Ishikawa (cell line): ENCODE measurements around the gene TRIM54.
A peak's percentile ranks its signal among the peaks of the same experiment; 100 is the strongest.

ENCODE experiments used
- CEBPB ChIP-seq: IDR thresholded peaks from 2 replicates; pipeline ENCODE4 v1.6.1; 2012
- CREB1 ChIP-seq: IDR thresholded peaks from 2 replicates; pipeline ENCODE4 v1.6.1; 2012; ENCODE audit warnings: low read depth
- EGR1 ChIP-seq: IDR thresholded peaks from 2 replicates; pipeline ENCODE4 v1.6.1; 2012
- EP300 ChIP-seq: IDR thresholded peaks from 2 replicates; pipeline ENCODE4 v1.6.1; 2012; ENCODE audit warnings: borderline replicate concordance
- FOXM1 ChIP-seq: IDR thresholded peaks from 2 replicates; pipeline ENCODE4 v1.6.1; 2012; ENCODE audit warnings: low read depth, borderline replicate concordance
- NFIC ChIP-seq: IDR thresholded peaks from 2 replicates; pipeline ENCODE4 v1.6.1; 2012
- RAD21 ChIP-seq: IDR thresholded peaks from 2 replicates; pipeline ENCODE4 v1.6.1; 2012; ENCODE audit warnings: low read depth
- TAF1 ChIP-seq: IDR thresholded peaks from 2 replicates; pipeline ENCODE4 v1.6.1; 2012; ENCODE audit warnings: low read depth, mild to moderate bottlenecking
- TCF12 ChIP-seq: IDR thresholded peaks from 2 replicates; pipeline ENCODE4 v1.6.1; 2012; ENCODE audit warnings: low read depth
- TEAD4 ChIP-seq: IDR thresholded peaks from 2 replicates; pipeline ENCODE4 v1.6.1; 2012
- YY1 ChIP-seq: IDR thresholded peaks from 2 replicates; pipeline ENCODE4 v1.6.1; 2012; ENCODE audit warnings: low read depth
- ZBTB7A ChIP-seq: IDR thresholded peaks from 2 replicates; pipeline ENCODE4 v1.6.1; 2012; ENCODE audit warnings: low read depth
- TF ChIP-seq, protein P1 (sequence below): IDR thresholded peaks from 2 replicates; pipeline ENCODE4 v1.6.1; 2012
- TF ChIP-seq, protein P2 (sequence below): IDR thresholded peaks from 2 replicates; pipeline ENCODE4 v1.6.1; 2012; ENCODE audit warnings: low read depth, mild to moderate bottlenecking
- TF ChIP-seq, protein P3 (sequence below): IDR thresholded peaks from 2 replicates; pipeline ENCODE4 v1.6.1; 2012

Gene TRIM54

DNA sequence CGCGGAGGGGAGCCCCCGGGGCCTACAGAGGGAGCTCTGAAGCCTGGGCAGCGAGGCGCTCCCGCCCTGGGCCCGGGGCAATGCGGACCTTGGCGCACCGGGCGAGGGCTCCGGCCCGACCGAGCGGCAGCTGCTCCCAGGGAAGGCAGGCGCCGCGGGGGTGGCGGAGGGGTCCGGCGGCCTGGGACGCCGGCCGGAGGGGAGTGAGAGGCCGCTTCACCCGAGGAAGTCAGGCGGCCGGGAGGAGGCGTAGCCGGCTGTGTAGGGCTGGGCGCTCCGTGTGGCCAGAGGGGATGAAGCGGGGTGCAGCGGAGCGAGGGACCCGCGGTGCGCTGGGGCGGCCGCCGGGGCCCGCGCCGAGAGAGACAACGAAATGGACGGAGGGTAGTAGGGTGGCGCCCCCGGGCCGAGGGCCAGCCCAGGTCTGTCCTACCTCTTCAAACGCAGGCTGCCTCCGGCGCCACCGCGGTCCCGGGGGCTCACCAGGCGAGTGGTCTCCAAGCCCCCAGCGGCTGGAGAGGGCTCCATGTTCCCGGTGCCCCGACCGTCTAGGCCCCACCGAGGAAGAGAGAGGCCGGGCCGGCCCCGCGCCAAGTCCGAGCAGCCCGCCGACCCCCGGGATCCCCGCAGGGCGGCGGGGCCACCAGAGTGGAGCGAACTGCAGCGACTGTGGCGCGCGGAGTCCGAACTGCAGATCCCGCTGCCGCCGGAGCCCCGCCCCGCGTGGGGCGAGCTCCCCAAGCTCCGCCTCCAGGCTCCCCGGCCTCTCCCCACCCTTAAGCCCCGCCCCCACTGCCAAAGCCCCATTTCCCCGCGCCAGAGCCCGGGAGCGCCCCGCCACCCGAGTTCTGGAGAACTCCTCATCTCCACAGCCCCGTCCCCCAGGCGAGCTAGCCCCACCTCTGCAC, 19.6 kb upstream of the TRIM54 start, which contains the start of gene SLC30A3:
SLC30A3 (minus strand) TSS at position 669 of the 908 bp plus-strand sequence; CDS start at position 528, 141 bp downstream.
- TF ChIP-seq YY1 (no peak), ZBTB7A (peak; percentile 71), EP300 (peak; percentile 8; the same call in 1 of the 2 replicates)

DNA sequence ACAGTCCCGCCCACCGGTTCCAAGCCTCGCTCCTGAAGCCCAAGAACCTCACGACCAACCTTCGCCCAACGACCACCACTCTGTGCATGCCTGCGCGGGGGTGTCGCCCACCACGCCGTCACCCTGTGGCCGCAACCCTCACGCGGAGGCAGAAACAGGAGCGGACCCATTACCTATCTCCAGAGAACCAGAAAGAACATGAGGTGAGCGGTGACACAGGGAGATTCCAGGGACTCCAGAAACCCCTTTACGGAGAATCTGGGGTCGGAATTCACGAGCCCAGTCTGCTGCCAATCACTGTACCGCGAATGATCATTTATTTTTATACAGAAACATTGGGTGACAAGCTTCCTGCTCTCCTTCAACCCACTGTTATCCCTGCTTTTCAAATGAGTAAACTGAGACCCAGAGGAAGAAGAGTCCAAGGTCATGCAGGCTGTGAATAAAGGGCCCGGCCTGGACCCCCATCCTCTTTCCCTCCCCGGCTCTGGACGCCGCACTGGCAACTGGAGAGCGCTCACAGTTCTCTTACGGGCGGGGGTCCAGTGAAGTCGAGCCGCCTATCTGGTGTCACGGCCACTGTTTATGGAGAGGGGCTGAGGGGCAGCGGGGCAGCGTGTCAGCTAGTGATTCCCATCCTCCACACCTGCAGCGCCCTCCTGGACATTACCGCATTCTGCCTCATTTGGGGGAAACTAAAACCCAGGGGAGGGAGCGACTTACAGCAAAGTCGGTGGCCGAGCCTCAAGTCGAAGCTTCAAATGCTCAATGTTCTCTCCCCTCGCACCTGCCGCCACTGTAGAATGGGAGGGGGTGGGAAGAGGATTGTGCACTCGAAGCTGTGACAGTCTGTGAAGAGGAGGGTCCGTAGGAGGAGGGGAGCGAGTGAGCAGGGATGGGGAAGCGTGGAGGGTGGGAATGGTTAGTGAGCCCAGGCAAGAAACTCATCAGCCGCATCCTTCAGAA, 18.7 kb upstream of the TRIM54 start:
- no peak for TF ChIP-seq TCF12
- TF ChIP-seq, protein P1, sequence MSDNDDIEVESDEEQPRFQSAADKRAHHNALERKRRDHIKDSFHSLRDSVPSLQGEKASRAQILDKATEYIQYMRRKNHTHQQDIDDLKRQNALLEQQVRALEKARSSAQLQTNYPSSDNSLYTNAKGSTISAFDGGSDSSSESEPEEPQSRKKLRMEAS = 0 out of 2 replicates have a peak, but pooled peaks have one; percentile 9
- TF ChIP-seq CEBPB = no peak
- peak; percentile 3; the same call in 1 of the 2 replicates for TF ChIP-seq ZBTB7A
- no peak for TF ChIP-seq CREB1
- TF ChIP-seq EGR1 = no peak
- no peak for TF ChIP-seq FOXM1
- no peak for TF ChIP-seq TAF1
- no peak for TF ChIP-seq YY1
- TF ChIP-seq, protein P2, sequence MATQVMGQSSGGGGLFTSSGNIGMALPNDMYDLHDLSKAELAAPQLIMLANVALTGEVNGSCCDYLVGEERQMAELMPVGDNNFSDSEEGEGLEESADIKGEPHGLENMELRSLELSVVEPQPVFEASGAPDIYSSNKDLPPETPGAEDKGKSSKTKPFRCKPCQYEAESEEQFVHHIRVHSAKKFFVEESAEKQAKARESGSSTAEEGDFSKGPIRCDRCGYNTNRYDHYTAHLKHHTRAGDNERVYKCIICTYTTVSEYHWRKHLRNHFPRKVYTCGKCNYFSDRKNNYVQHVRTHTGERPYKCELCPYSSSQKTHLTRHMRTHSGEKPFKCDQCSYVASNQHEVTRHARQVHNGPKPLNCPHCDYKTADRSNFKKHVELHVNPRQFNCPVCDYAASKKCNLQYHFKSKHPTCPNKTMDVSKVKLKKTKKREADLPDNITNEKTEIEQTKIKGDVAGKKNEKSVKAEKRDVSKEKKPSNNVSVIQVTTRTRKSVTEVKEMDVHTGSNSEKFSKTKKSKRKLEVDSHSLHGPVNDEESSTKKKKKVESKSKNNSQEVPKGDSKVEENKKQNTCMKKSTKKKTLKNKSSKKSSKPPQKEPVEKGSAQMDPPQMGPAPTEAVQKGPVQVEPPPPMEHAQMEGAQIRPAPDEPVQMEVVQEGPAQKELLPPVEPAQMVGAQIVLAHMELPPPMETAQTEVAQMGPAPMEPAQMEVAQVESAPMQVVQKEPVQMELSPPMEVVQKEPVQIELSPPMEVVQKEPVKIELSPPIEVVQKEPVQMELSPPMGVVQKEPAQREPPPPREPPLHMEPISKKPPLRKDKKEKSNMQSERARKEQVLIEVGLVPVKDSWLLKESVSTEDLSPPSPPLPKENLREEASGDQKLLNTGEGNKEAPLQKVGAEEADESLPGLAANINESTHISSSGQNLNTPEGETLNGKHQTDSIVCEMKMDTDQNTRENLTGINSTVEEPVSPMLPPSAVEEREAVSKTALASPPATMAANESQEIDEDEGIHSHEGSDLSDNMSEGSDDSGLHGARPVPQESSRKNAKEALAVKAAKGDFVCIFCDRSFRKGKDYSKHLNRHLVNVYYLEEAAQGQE = no peak
- no peak for TF ChIP-seq NFIC
- TF ChIP-seq EP300 = no peak
- no peak for TF ChIP-seq TEAD4
- no peak for TF ChIP-seq RAD21
- TF ChIP-seq, protein P3, sequence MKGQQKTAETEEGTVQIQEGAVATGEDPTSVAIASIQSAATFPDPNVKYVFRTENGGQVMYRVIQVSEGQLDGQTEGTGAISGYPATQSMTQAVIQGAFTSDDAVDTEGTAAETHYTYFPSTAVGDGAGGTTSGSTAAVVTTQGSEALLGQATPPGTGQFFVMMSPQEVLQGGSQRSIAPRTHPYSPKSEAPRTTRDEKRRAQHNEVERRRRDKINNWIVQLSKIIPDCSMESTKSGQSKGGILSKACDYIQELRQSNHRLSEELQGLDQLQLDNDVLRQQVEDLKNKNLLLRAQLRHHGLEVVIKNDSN = no peak

DNA sequence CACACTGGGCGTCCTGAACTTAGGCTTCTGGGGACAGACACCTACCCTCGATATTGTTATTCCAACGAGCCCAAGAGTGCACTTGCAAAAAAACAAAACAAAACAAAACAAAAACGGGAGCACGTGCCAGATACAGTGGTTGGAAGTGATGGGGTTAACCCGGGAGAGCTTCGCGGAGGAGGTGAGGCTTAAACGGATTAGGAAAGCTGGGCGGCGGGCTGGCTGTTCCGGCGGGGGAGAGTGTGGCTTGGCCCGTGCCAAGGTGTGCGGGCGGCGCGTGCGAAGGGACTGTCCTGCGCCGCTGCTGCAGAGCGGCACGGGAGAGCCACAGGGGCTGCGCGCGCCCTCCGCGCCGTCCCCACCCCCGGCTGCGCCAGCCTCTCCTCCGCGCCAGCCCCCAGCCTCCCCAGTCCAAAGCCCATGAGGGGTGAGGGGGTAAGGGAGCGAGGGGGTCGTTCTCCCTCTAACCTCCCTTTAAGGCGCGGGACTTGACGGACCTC, 17.9 kb upstream of the TRIM54 start:
- TF ChIP-seq ZBTB7A (no peak), EP300 (no peak), TCF12 (0 out of 2 replicates have a peak, but pooled peaks have one; percentile 15)
- TF ChIP-seq, protein P1 = peak; percentile 7; the same call in 1 of the 2 replicates

DNA sequence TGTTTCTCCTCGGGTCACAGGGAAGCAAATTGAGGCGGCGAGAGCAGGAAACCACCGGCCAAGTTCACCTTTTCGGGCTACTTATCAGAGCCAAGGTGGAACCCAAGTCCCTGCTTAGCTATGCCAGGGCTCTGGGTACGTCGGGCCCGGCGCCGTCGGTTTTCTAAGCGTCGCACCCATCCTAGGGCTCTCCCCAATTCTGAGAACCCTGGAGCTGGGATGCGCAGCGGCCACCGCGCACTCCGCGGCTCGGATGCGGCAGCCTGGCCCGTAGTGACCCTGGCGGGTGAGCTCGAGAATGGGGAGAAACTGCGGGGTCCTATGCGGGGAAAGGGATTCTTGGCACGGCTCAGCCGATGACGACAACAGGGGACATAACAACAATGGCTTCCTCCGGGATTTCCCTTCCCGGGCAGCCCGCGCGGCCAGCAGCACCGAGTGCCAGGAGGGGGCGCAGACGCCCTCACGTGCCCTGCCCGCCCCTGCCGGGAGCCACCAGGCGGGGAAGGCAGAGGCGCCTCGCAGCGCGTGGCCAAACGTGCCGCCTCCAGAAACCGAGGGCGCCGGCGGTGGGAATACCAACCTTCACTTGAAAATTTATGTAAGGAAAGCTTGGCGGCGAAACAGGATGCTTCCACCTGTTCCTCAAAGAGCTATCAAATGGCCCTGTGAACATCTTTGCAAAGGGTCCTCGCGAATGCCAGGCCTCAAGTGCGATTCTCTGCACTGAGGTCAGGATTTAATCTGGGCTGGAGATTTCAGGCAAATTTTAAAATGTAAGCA, 17.3 kb upstream of the TRIM54 start:
- TF ChIP-seq FOXM1 = no peak
- no peak for TF ChIP-seq CEBPB
- no peak for TF ChIP-seq TAF1
- TF ChIP-seq, protein P1 = peak; percentile 95
- TF ChIP-seq TCF12 = 0 out of 2 replicates have a peak, but pooled peaks have one; percentile 36
- TF ChIP-seq ZBTB7A = peak; percentile 69; the same call in 1 of the 2 replicates
- TF ChIP-seq, protein P3 = peak; percentile 87
- no peak for TF ChIP-seq TEAD4
- peak; percentile 77 for TF ChIP-seq YY1
- no peak for TF ChIP-seq NFIC
- peak; percentile 32; the same call in 1 of the 2 replicates for TF ChIP-seq RAD21
- TF ChIP-seq EP300 = no peak

DNA sequence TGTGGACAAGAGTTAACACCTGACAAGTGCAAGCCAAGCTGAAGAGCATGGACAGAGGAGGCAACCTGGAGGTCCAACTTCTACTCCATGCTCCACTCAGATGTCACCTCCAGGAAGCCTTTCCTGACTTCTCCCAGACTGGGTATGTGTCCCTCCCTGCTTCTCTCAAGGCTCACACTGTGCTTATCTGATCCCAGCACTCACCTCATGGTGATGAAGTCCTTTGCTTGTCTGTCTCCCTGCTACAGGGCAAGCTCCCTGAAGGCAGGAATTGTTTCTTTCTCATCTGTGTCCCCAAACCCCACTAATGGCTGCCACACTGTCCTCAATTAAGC, 16.7 kb upstream of the TRIM54 start:
- TF ChIP-seq NFIC = no peak
- no peak for TF ChIP-seq ZBTB7A
- TF ChIP-seq RAD21 = no peak
- no peak for TF ChIP-seq FOXM1
- TF ChIP-seq, protein P1 = no peak
- no peak for TF ChIP-seq EP300
- TF ChIP-seq YY1 = no peak
- no peak for TF ChIP-seq TEAD4
- TF ChIP-seq EGR1 = no peak
